Panc1 (cell line): ENCODE data around the gene RASD2. TPM values are rescaled to one million over a fixed set of nuclear protein-coding genes. Genes with fewer than 3 reads are reported as not detected.
A peak's percentile ranks its signal among the peaks of the same experiment; 100 is the strongest.

Source experiments
- ATAC-seq: fragments of 200-7000 bp; cut with Tn5 transposase; 2 replicates; pipeline ENCODE4 v1.9.1; 2020; ENCODE audit warnings: mild to moderate bottlenecking, moderate library complexity
- BruUV-seq: library from RNA; stranded (reverse); fragments of 400-500 nt; replicated peaks from 2 replicates; lab custom pipeline; 2021; lab: Mats Ljungman, UMichigan
- CTCF ChIA-PET: fragments of 300-600 bp; sonication (Branson Sonifier 250); formaldehyde crosslinking; loops from one replicate; lab custom pipeline; 2022; ENCODE audit warnings: antibody characterized with exemption; lab: Charles Lee
- POLR2A ChIA-PET: fragments of 300-600 bp; sonication (Branson Sonifier 250); formaldehyde crosslinking; loops from one replicate; lab custom pipeline; 2022; ENCODE audit warnings: antibody characterized with exemption; lab: Charles Lee
- DNase-seq: peaks from one replicate; pipeline ENCODE4 v3.0.0-alpha.2; 2010; ENCODE audit warnings: low read depth, low spot score
- H3K27ac ChIP-seq: 2 replicates; pipeline ENCODE4 v1.5.1; 2011; ENCODE audit warnings: mild to moderate bottlenecking, low read length, inconsistent platforms
- H3K27me3 ChIP-seq: fragments of 200-500 bp; sonication (Bioruptor generic); 2 replicates; pipeline ENCODE4 v1.6.0; 2014; ENCODE audit warnings: low read length, inconsistent platforms; ENCODE audit not compliant: control insufficient read depth, insufficient read depth
- H3K36me3 ChIP-seq: fragments of 200-500 bp; sonication (Bioruptor generic); 2 replicates; pipeline ENCODE4 v1.5.1; 2014; ENCODE audit warnings: inconsistent platforms, mild to moderate bottlenecking, low read length, moderate library complexity; ENCODE audit not compliant: control insufficient read depth, insufficient read depth
- H3K4me1 ChIP-seq: 2 replicates; pipeline ENCODE4 v1.5.1; 2011; ENCODE audit warnings: inconsistent platforms, mild to moderate bottlenecking, low read length, moderate library complexity; ENCODE audit not compliant: control insufficient read depth, insufficient read depth
- H3K4me3 ChIP-seq, 2 experiments: 2 replicates each; pipeline ENCODE4 v1.5.1; 2011 to 2012; ENCODE audit warnings: low read depth in 2 of 2, low read length in 2 of 2, mild to moderate bottlenecking in 2 of 2, inconsistent platforms in 1 of 2, moderate library complexity in 1 of 2
- H3K9me3 ChIP-seq: fragments of 200-500 bp; sonication (Bioruptor generic); 2 replicates; pipeline ENCODE4 v1.5.1; 2014; ENCODE audit warnings: low read depth, mild to moderate bottlenecking, inconsistent platforms, low read length, moderate library complexity; ENCODE audit not compliant: control insufficient read depth, insufficient read depth
- CTCF ChIP-seq: fragments of 450-650 bp; IDR thresholded peaks from 2 replicates; pipeline ENCODE4 v1.5.1; 2017; ENCODE audit warnings: mild to moderate bottlenecking
- POLR2AphosphoS5 ChIP-seq: IDR thresholded peaks from 2 replicates; pipeline ENCODE4 v1.6.1; 2012; ENCODE audit warnings: mild to moderate bottlenecking, low read depth, low read length, moderate library complexity
- REST ChIP-seq, 2 experiments: IDR thresholded peaks; 2 replicates each; pipeline ENCODE4 v1.6.1; 2011 to 2012; ENCODE audit warnings: low read depth in 2 of 2, control low read depth in 1 of 2, low read length in 1 of 2, mild to moderate bottlenecking in 1 of 2, moderate library complexity in 1 of 2; ENCODE audit not compliant: insufficient read depth in 1 of 2
- SIN3A ChIP-seq: IDR thresholded peaks from 2 replicates; pipeline ENCODE4 v1.6.1; 2012; ENCODE audit warnings: low read depth, mild to moderate bottlenecking, low read length, moderate library complexity, borderline replicate concordance; ENCODE audit not compliant: insufficient read depth
- TCF7L2 ChIP-seq: IDR thresholded peaks from 2 replicates; pipeline ENCODE4 v1.6.1; 2011; ENCODE audit warnings: mild to moderate bottlenecking, low read depth, low read length, inconsistent platforms
- in situ Hi-C: cut with HindIII; loops from 2 replicates; pipeline ENCODE4 v1.10.0; 2016; ENCODE audit warnings: low sequenced_read_pairs, low pct_unique_long_range_greater_than_20kb
- intact Hi-C: fragments of 100-400 bp; cut with micrococcal nuclease; formaldehyde crosslinking; loops from one replicate; pipeline ENCODE4 v1.10.0; 2022; ENCODE audit not compliant: unreplicated experiment
- total RNA-seq: library from RNA; stranded (reverse); gene quantifications from one replicate; pipeline ENCODE4 v1.2.1, GENCODE V29; 2021; ENCODE audit not compliant: unreplicated experiment

Gene RASD2
- total RNA-seq, 1 experiment from 2014 or later: 26.7 TPM

- H3K27me3 ChIP-seq: no peaks in the 10 kb centered on the region
- H3K36me3 ChIP-seq: no peaks in the 10 kb centered on the region
- POLR2A ChIA-PET: no interaction called here
- DNase-seq: no peak
- CTCF ChIA-PET: no interaction called here
- intact Hi-C loops: no loop called here
- H3K4me3 ChIP-seq: no peak overlapping the region
- ATAC-seq: no peak
- in situ Hi-C loops: no loop called here
- H3K4me1 ChIP-seq: peaks cover 64% of the 10 kb centered on the region
- BruUV-seq: no TSS peak
- H3K27ac ChIP-seq: peak overlapping the region; percentile 99
- no peaks in the 10 kb centered on the region for H3K9me3 ChIP-seq
- no peak for TF ChIP-seq REST (IDR thresholded peaks at IDR 0.05; ENCODE audit: insufficient read depth in 1 of 2, low read depth in 2 of 2, low read length in 1 of 2)
- no peak for TF ChIP-seq SIN3A
- TF ChIP-seq CTCF: no peak
- TF ChIP-seq TCF7L2: no peak
- no peak for TF ChIP-seq POLR2AphosphoS5
These were observed 52.6 kb downstream of the RASD2 start for GRCh38 chr22:35593071-35593890.

- no TSS peak for BruUV-seq
- Histone ChIP-seq H3K27me3 (no peaks in the 10 kb centered on the region), H3K4me3 (no peak overlapping the region), H3K4me1 (peaks cover 57% of the 10 kb centered on the region), H3K27ac (peak overlapping the region; percentile 99), H3K36me3 (no peaks in the 10 kb centered on the region), H3K9me3 (no peaks in the 10 kb centered on the region)
- TF ChIP-seq SIN3A (no peak), CTCF (no peak), REST (IDR thresholded peaks at IDR 0.05; ENCODE audit: insufficient read depth in 1 of 2, low read depth in 2 of 2, low read length in 1 of 2) (no peak), POLR2AphosphoS5 (no peak), TCF7L2 (no peak)
- no peak for DNase-seq
- intact Hi-C loops: no loop called here
- ChIA-PET POLR2A (no interaction called here), CTCF (no interaction called here)
- in situ Hi-C loops: no loop called here
- ATAC-seq: no peak
These were observed 53.4 kb downstream of the RASD2 start for GRCh38 chr22:35593891-35594470.
